ENCODE measurements around the gene TP53INP2.
"Not testable (repeated sequence)": the region's sequence is repeated elsewhere in the genome, so short reads cannot be mapped to it uniquely, and the experiment has no call there.

DNA sequence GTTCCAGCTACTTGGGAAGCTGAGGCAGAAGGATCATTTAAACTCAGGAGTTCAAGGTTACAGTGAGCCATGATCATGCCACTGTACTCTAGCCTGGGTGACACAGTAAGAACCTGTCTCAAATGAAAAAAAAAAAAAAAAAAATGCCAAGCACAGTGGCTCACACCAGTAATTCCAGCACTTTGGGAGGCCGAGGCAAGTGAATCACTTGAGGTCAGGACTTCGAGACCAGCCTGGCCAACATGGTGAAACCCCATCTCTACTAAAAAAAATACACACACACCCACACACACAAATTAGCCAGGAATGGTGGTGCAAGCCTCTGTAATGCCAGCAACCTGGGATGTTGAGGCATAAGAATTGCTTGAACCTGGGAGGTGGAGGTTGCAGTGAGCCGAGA is 18.4 kb downstream of the TP53INP2 start:
- TF ChIP-seq POLR2A (IDR thresholded peaks at IDR 0.05; ENCODE audit: extremely low read depth, insufficient read length); CTCF (IDR thresholded peaks at IDR 0.05; ENCODE audit: low read depth, low read length); MYC (IDR thresholded peaks at IDR 0.05; ENCODE audit: low read depth, low read length): not testable (repeated sequence)
- TF ChIP-seq, protein P1, sequence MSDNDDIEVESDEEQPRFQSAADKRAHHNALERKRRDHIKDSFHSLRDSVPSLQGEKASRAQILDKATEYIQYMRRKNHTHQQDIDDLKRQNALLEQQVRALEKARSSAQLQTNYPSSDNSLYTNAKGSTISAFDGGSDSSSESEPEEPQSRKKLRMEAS (IDR thresholded peaks at IDR 0.05; ENCODE audit: low read depth, low read length) = not testable (repeated sequence)
